Measurements from ENCODE around the gene CDKN2B-AS1.

CDKN2B-AS1 gene

GRCh38 chr9:21969951-21970799 is 24.4 kb upstream of the CDKN2B-AS1 start:
- Histone ChIP-seq H3K9ac (ENCODE audit: low read length) (no peak overlapping the region), H3K9me3 (ENCODE audit: insufficient read depth, low read length) (no peaks in the 10 kb centered on the region), H3K27me3 (ENCODE audit: low read depth, low read length) (no peaks in the 10 kb centered on the region), H3K4me3 (ENCODE audit: low read length) (no peak overlapping the region), H3K4me1 (ENCODE audit: low read length) (no peaks in the 10 kb centered on the region), H4K20me1 (ENCODE audit: insufficient read depth, low read length) (no peaks in the 10 kb centered on the region), H3K4me2 (ENCODE audit: low read length) (no peak overlapping the region), H3K27ac (ENCODE audit: low read length) (no peak overlapping the region), H3K79me2 (ENCODE audit: low read length) (no peaks in the 10 kb centered on the region), H2AFZ (ENCODE audit: low read depth, low read length) (no peak overlapping the region), H3K36me3 (replicated peaks; ENCODE audit: low read depth, low read length) (no peaks in the 10 kb centered on the region)
- TF ChIP-seq CTCF (IDR thresholded peaks at IDR 0.05; ENCODE audit: low read depth, low read length): no peak
- no peak for TF ChIP-seq EZH2phosphoT487 (IDR thresholded peaks at IDR 0.05; ENCODE audit: low read depth)

- Histone ChIP-seq H3K4me2 (ENCODE audit: low read length) (no peak overlapping the region), H3K9ac (ENCODE audit: low read length) (no peak overlapping the region), H4K20me1 (ENCODE audit: insufficient read depth, low read length) (no peaks in the 10 kb centered on the region), H2AFZ (ENCODE audit: low read depth, low read length) (no peak overlapping the region), H3K27ac (ENCODE audit: low read length) (no peak overlapping the region), H3K4me3 (ENCODE audit: low read length) (no peak overlapping the region), H3K27me3 (ENCODE audit: low read depth, low read length) (no peaks in the 10 kb centered on the region), H3K36me3 (replicated peaks; ENCODE audit: low read depth, low read length) (no peaks in the 10 kb centered on the region), H3K9me3 (ENCODE audit: insufficient read depth, low read length) (no peaks in the 10 kb centered on the region), H3K79me2 (ENCODE audit: low read length) (no peaks in the 10 kb centered on the region), H3K4me1 (ENCODE audit: low read length) (no peaks in the 10 kb centered on the region)
- no peak for TF ChIP-seq CTCF (IDR thresholded peaks at IDR 0.05; ENCODE audit: low read depth, low read length)
Measured at GRCh38 chr9:21970800-21971640, 23.6 kb upstream of the CDKN2B-AS1 start.

GRCh38 chr9:21972361-21972760 is 22.2 kb upstream of the CDKN2B-AS1 start:
- Histone ChIP-seq H2AFZ (ENCODE audit: low read depth, low read length) (no peak overlapping the region), H3K4me3 (ENCODE audit: low read length) (no peak overlapping the region), H3K9me3 (ENCODE audit: insufficient read depth, low read length) (no peaks in the 10 kb centered on the region), H3K9ac (ENCODE audit: low read length) (no peak overlapping the region), H3K27ac (ENCODE audit: low read length) (no peak overlapping the region), H3K79me2 (ENCODE audit: low read length) (no peaks in the 10 kb centered on the region), H4K20me1 (ENCODE audit: insufficient read depth, low read length) (no peaks in the 10 kb centered on the region), H3K27me3 (ENCODE audit: low read depth, low read length) (no peaks in the 10 kb centered on the region), H3K36me3 (replicated peaks; ENCODE audit: low read depth, low read length) (no peaks in the 10 kb centered on the region), H3K4me1 (ENCODE audit: low read length) (no peaks in the 10 kb centered on the region), H3K4me2 (ENCODE audit: low read length) (no peak overlapping the region)
- no peak for TF ChIP-seq EZH2phosphoT487 (IDR thresholded peaks at IDR 0.05; ENCODE audit: low read depth)
- TF ChIP-seq CTCF (IDR thresholded peaks at IDR 0.05; ENCODE audit: low read depth, low read length): no peak

GRCh38 chr9:21974343-21974721 is 20.3 kb upstream of the CDKN2B-AS1 start:
- Histone ChIP-seq H3K79me2 (ENCODE audit: low read length) (no peaks in the 10 kb centered on the region), H3K27ac (ENCODE audit: low read length) (no peak overlapping the region), H2AFZ (ENCODE audit: low read depth, low read length) (no peak overlapping the region)

More at GRCh38 chr9:21974343-21974721, 20.3 kb upstream of the CDKN2B-AS1 start:
- Histone ChIP-seq H3K4me3 (ENCODE audit: low read length) (no peak overlapping the region), H3K9me3 (ENCODE audit: insufficient read depth, low read length) (no peaks in the 10 kb centered on the region), H3K4me1 (ENCODE audit: low read length) (no peaks in the 10 kb centered on the region), H4K20me1 (ENCODE audit: insufficient read depth, low read length) (no peaks in the 10 kb centered on the region), H3K36me3 (replicated peaks; ENCODE audit: low read depth, low read length) (no peaks in the 10 kb centered on the region), H3K27me3 (ENCODE audit: low read depth, low read length) (no peaks in the 10 kb centered on the region), H3K9ac (ENCODE audit: low read length) (no peak overlapping the region), H3K4me2 (ENCODE audit: low read length) (no peak overlapping the region)
- TF ChIP-seq CTCF (IDR thresholded peaks at IDR 0.05; ENCODE audit: low read depth, low read length) (no peak), EZH2phosphoT487 (IDR thresholded peaks at IDR 0.05; ENCODE audit: low read depth) (no peak)
